ENCODE measurements around the gene CSN2. TPM values are rescaled to one million over a fixed set of nuclear protein-coding genes. Genes with fewer than 3 reads are reported as not detected.

Gene CSN2
- total and polyA plus RNA-seq, 10 of the 15 experiments (the other 5 are each of a cell fraction or from before 2014, with no cell fraction given), result not detected

GRCh38 chr4:69986663-69987062, 21.1 kb upstream of the CSN2 start:
- DNase-seq (ENCODE audit: low read depth, low spot score) (no peak), FAIRE-seq (no peak), ATAC-seq (no peak)
- H3K79me2 ChIP-seq (ENCODE audit: control insufficient read depth, insufficient read depth, low read length), result no peaks in the 10 kb centered on the region
- in situ Hi-C loops (cut with MboI) (no loop called here), intact Hi-C loops (cut with micrococcal nuclease; ENCODE audit: unreplicated experiment) (no loop called here)
- H3K9me3 ChIP-seq (replicated peaks; ENCODE audit: control insufficient read depth, insufficient read depth, low read length), result no peaks in the 10 kb centered on the region
- no TSS peak for BruUV-seq (replicated peaks)
- H3K27ac ChIP-seq (ENCODE audit: control insufficient read depth, insufficient read depth), result no peak overlapping the region
- H4K20me1 ChIP-seq (ENCODE audit: control insufficient read depth, insufficient read depth), result no peaks in the 10 kb centered on the region
- H3K27me3 ChIP-seq (replicated peaks in 1 of 2; ENCODE audit: control insufficient read depth in 2 of 2, insufficient read depth in 2 of 2, low read length in 1 of 2), result no peaks in the 10 kb centered on the region
- SMC1A ChIA-PET (ENCODE audit: uncharacterized antibody, unreplicated experiment), result interaction anchor here (1.2 kb wide), 1 partner anchor 8 kb away, joined by 3 read pairs; no protein-coding TSS in a partner anchor
- WGBS (ENCODE audit: insufficient coverage, insufficient replicate concordance, low lambda C conversion rate, missing lambda C conversion rate), result 0% methylated on average over 1 of the region's 1 CpG
- POLR2A ChIA-PET, result no interaction called here
- RAD21 ChIA-PET (ENCODE audit: unreplicated experiment), result no interaction called here
- no peak overlapping the region for H2AFZ ChIP-seq (ENCODE audit: control insufficient read depth, low read depth, low read length)
- no peak overlapping the region for H3K4me2 ChIP-seq (ENCODE audit: control insufficient read depth, insufficient read depth)
- H3K36me3 ChIP-seq (ENCODE audit: control insufficient read depth in 2 of 2, insufficient read depth in 2 of 2, low read length in 1 of 2), result no peaks in the 10 kb centered on the region
- no peak overlapping the region for H3K9ac ChIP-seq (ENCODE audit: control insufficient read depth, insufficient read depth, low read length)
- CTCF ChIA-PET, result no interaction called here
- H3K4me1 ChIP-seq (ENCODE audit: control insufficient read depth, insufficient read depth, low read length), result no peaks in the 10 kb centered on the region
- H3K4me3 ChIP-seq, result no peak overlapping the region
- TF ChIP-seq RCOR1 (conservative IDR thresholded peaks at IDR 0.05; ENCODE audit: low read depth, low read length), result no peak
- no peak for TF ChIP-seq TCF3 (IDR thresholded peaks at IDR 0.05; ENCODE audit: borderline replicate concordance, insufficient read depth, low read depth, low read length)
- TF ChIP-seq ESRRA (IDR thresholded peaks at IDR 0.05; ENCODE audit: low read length), result no peak
- TF ChIP-seq FOS (IDR thresholded peaks at IDR 0.05; ENCODE audit: borderline replicate concordance, extremely low read depth, insufficient read length), result no peak
- TF ChIP-seq ZNF217 (IDR thresholded peaks at IDR 0.05), result no peak
- TF ChIP-seq ZNF622 (IDR thresholded peaks at IDR 0.05), result no peak
- no peak for TF ChIP-seq ZBTB4 (CRISPR knock-in tag; IDR thresholded peaks at IDR 0.05)
- no peak for TF ChIP-seq POLR2A (IDR thresholded peaks at IDR 0.05; ENCODE audit: low read depth, low read length)
- TF ChIP-seq CREB1 (IDR thresholded peaks at IDR 0.05; ENCODE audit: low read depth), result no peak
- no peak for TF ChIP-seq EED (IDR thresholded peaks at IDR 0.05; ENCODE audit: low read depth)
- no peak for TF ChIP-seq IRF5 (IDR thresholded peaks at IDR 0.05; ENCODE audit: borderline replicate concordance)
- TF ChIP-seq PKNOX1 (IDR thresholded peaks at IDR 0.05), result no peak
- no peak for TF ChIP-seq NR2C2 (IDR thresholded peaks at IDR 0.05; ENCODE audit: borderline replicate concordance, control insufficient read depth, insufficient read length, low read depth)
- no peak for TF ChIP-seq NR2F1 (conservative IDR thresholded peaks at IDR 0.05)
- TF ChIP-seq GABPA (IDR thresholded peaks at IDR 0.05; ENCODE audit: low read depth), result no peak
- TF ChIP-seq SPI1 (IDR thresholded peaks at IDR 0.05; ENCODE audit: borderline replicate concordance, insufficient read depth, low read depth, low read length), result no peak
- TF ChIP-seq MTA3 (IDR thresholded peaks at IDR 0.05; ENCODE audit: borderline replicate concordance, low read length), result no peak

Measured in GM12878 (cell line).